CD4-positive, alpha-beta T cell treated with Interleukin-17A for 4 hours (primary cell): ENCODE results near the gene RFC2.
"Not testable (repeated sequence)": the region's sequence is repeated elsewhere in the genome, so short reads cannot be mapped to it uniquely, and the experiment has no call there.

ENCODE experiments used
- DNase-seq: peaks from one replicate; pipeline ENCODE4 v3.0.0-alpha.2; 2020; ENCODE audit warnings: mixed read lengths

The RFC2 gene

GRCh38 chr7:74282748-74283459 is 28.7 kb upstream of the RFC2 start:
- DNase-seq, result no peak

GRCh38 chr7:74280985-74281384 is 26.8 kb upstream of the RFC2 start:
- no peak for DNase-seq

DNA sequence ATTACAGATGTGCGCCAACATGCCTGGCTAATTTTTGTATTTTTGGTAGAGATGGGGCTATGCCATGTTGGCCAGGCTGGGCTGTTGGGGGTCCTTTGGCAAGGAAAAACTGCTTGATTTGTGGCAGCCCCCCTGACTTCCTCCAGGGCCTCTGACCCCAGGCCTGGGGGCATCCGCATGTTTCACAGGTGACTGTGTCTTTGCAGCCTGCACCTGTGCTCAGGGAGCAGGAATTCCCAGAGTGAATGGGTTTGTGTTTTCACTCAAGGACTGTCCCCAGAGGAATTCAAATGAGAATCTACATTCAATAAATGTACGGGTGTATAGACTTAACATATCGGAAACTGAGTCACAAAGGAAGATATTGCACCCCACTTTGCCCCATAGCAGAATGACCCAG is 23.4 kb upstream of the RFC2 start:
- DNase-seq, result no peak

- no peak for DNase-seq
These were observed 21.2 kb upstream of the RFC2 start for GRCh38 chr7:74275401-74275881.

- no peak for DNase-seq
These were observed 18.3 kb upstream of the RFC2 start for GRCh38 chr7:74272305-74273038.

GRCh38 chr7:74271742-74272141 is 17.5 kb upstream of the RFC2 start:
- no peak for DNase-seq

DNA sequence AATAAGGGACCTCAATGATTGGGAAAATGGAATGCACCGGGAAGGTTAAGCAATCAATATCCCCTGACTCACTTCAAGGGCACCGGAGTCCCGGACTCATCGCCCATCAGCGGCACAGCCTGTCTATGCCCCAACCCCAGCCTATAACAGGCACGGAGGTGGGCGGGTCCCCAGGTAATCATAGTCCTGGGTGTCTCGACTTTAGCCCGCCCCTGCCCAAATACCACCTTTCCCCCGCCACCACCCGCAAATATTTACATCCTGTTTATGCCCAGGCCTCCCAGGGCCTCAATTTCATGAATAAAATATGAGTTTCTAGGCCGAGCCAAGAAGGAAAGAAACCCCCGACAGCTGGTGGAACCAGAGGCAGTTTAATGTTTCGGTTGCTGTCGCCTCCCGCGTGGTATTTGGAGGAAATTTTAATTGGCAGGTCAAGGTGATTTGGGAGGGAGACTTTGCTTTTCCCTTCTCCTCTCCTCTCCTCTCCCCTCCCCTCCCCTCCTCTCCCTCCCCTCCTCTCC is 15.6 kb upstream of the RFC2 start:
- peak; percentile 70 for DNase-seq

- no peak for DNase-seq
These were observed 13.8 kb upstream of the RFC2 start for GRCh38 chr7:74267756-74268565.

DNA sequence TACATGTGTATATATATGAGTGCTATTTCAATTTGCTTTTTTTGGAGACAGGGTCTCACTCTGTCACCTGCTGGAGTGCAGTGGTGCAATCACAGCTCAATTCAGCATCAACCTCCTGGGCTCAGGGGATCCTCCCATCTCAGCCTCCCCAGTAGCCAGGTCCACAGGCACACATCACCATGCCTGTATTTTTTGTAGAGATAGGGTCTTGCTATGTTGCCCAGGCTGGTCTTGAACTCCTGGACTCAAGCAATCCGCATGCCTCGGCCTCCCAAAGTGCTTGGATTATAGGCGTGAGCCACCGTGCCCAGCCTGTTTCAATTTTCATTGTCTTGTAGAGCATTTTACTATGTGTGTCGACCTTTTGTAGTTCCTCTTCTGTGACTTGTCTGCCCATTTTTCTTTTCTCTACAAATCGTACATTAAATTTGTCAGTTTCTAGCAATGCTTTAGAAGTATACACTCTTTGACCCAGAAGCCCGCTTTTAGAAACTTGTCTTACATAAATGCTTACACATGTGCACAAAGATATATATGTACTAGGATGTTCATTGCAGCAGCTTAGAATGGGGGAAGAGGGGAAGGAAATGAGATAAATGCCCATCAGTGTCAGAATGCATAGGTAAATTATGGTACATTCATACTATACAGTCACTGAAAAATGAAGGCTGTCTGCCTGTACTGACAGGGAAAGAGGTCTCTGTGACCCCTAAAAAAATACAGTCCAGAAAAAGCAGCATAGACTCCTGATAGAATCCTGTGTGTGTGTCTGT is 12.2 kb upstream of the RFC2 start:
- DNase-seq, result no peak

GRCh38 chr7:74263399-74264120 is 9.4 kb upstream of the RFC2 start:
- no peak for DNase-seq

DNA sequence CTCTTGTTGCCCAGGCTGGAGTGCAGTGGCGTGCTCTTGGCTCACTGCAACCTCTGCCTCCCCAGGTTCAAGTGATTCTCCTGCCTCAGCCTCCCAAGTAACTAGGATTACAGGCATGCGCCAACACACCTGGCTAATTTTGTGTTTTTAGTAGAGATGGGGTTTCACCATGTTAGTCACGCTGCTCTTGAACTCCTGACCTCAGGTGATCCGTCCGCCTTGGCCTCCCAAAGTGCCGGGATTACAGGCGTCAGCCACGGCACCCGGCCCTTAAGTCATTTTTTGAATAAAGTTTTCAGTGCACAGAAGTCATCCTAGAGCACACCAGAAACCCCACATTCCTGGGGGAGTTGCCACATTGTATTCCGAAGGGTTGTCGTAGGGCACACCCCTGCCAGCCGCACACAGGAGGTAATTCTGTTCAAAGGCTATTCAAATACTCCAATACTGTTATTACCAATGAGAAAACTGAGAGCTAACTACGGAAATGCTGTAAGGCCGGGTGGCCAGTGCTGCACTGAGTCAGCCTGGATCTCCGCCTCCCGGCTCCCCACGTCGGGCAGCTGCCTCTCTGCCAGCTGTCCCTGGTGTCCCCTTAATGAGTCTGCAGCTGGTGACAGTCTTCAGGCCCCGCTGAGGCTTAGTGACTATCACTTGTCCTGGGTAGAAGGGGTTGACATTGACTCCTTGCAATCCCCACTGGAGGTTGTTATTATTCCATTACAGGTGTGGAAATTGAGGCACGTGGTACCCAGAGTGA is 8.6 kb upstream of the RFC2 start:
- DNase-seq, result no peak

- no peak for DNase-seq
These were observed 4.4 kb upstream of the RFC2 start for GRCh38 chr7:74258639-74259038.

DNA sequence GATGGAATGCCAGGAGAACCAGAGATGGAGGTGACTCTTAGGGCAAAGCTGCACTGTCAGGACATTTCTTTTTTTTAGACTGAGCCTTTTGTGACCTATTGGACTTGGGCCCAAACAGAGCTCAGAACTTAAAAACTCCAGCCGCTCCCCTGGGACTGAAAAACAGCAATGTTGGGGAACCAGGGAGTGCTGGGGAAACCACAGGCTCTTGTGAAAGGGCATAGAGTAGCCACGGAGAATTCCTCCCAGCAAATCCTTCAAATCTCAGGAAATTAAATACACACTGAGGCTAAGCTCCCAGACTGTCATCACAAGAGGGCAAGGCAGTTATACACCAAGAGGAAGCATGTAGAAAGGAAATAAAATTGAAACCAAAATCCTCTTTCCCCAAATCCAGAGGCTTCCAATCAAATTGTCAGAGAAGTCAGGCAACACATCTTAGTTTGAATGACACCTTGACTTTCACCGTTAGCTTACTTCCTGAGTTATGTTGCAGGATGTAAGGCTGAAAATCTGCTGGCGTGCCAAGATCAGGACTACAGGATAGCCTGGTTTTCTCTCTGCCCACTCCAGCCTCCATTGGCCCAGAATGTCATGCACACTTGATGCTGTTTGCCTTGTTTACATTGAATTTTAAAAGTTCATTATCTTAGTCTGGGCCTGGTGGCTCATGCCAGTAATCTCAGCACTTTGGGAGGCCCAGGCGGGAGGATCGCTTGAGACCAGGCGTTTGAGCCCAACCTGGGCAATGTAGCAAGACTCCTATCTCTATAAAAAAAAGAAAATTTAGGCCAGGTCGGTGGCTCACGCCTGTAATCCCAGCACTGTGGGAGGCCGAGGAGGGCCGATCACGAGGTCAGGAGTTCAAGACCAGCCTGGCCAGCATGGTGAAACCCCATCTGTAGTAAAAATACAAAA is 2.6 kb upstream of the RFC2 start:
- no peak for DNase-seq

DNA sequence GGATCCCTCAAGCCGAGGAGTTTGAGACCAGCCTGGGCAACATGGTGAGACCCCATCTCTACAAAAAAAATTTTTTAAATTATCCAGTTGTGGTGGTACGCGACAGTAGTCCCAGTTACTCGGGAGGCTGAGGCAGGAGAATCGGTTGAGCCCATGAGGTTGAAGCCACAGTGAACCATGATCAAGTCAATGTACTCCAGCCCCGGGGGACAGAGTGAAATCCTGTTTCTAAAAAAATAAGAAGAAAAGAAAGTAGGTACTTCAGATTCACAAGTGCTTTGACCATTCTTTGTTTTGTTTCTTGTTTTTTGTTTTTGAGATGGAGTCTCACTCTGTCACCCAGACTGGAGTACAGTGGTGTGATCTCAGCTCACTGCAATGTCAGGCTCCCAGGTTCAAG is 1.3 kb upstream of the RFC2 start:
- DNase-seq, result not testable (repeated sequence)

DNA sequence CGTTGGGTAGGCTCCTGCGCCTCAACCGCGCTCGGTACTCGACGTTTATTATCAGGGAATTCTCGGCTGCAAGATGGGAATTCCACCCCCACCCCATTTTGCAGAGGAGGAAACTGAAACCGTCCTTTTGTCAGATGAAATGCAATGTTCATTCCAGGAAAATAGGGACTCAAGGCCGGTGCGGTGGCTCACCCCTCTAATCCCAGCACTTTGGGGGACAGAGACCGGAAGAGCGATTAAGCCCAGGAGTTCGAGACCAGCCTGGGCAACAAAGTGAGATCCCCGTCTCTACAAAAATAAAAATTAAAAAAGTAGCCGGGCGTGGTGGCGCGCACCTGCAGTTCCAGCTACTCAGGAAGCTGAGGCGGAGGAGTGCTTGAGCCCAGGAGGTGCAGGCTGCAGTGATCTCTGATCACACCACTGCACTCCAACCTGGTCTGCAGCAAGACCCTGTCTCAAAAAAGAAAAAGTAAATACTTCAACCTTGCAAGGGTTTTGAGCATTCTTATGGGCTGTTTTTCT is 720 bp upstream of the RFC2 start:
- no peak for DNase-seq

DNA sequence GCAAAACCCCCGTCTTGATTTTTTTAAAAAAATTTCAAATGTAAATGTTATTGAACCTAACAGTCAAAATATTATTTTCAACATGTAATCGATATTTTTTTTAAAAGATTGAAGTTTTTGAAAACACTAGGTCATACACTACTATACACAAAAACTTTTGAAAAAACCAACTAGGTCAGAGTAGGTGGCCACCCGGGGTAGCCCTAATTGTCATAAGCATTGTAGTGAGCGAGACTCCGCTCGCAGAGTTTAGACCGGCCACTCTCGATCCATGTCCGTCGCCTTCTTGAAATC is 417 bp downstream of the RFC2 start:
- DNase-seq, result no peak

DNA sequence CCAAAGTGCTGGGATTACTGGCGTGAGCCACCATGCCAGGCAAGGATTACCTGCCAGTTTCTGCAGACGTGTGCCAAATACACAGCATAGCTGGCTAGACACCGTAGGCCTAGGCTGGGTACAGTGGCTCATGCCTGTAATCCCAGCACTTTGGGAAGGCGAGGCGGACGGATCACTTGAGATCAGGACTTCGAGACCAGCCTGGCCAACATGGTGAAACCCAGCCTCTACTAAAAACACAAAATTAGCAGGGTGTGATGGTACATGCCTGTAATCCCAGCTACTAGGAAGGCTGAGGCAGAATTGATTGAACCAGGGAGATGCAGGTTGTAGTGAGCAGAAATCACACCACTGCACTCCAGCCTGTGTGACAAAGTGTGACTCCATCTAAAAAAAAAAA is 868 bp downstream of the RFC2 start:
- no peak for DNase-seq

GRCh38 chr7:74252893-74253292 is 1.3 kb downstream of the RFC2 start:
- no peak for DNase-seq

DNA sequence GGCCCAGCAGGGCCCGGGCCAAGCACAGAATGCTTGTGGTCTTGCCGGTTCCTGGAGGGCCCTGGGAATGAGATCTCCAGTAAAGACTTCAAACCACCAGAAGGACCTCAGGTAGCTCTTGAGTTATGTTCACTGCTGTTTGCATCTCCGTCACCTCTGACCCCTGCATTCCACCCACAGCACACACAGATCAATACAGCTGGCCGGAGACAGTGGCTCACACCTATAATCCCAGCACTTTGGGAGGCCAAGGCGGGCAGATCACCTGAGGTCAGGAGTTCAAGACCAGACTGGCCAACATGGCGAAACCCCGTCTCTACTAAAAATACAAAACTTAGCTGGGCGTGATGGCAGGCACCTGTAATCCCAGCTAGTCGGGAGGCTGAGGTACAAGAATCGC is 5.1 kb downstream of the RFC2 start:
- not testable (repeated sequence) for DNase-seq

- no peak for DNase-seq
These were observed 6.0 kb downstream of the RFC2 start for GRCh38 chr7:74248156-74248555.
